Breast epithelium (tissue), 3 donors: ENCODE measurements around the gene BCAS3.

Experiments used
- CTCF ChIP-seq, 3 donors: fragments of 450-650 bp; IDR thresholded peaks; one replicate each; pipeline ENCODE4 v1.5.1; 2016 to 2017; ENCODE audit warnings: antibody characterized with exemption in 3 of 3, mild to moderate bottlenecking in 3 of 3, moderate library complexity in 3 of 3
- POLR2A ChIP-seq: fragments of 450-650 bp; IDR thresholded peaks from one replicate; pipeline ENCODE4 v1.6.1; 2016; ENCODE audit warnings: antibody characterized with exemption, mild to moderate bottlenecking, moderate library complexity
- POLR2AphosphoS5 ChIP-seq, 3 donors: sonication (generic); formaldehyde crosslinking; IDR thresholded peaks; one replicate each; pipeline ENCODE4 v1.6.1; 2017; ENCODE audit warnings: antibody characterized with exemption in 3 of 3

GRCh38 chr17:61221181-61221580 lies 543.5 kb downstream of the BCAS3 start:
- TF ChIP-seq POLR2A (no peak), CTCF (IDR thresholded peaks at IDR 0.05) (no peak), POLR2AphosphoS5 (IDR thresholded peaks at IDR 0.05) (no peak)
